HS-27A (cell line): Measurements from ENCODE around the gene ERGIC1.

Experiments
- DNase-seq: peaks from one replicate; pipeline ENCODE4 v3.0.0-alpha.2; 2012; ENCODE audit warnings: low read depth, missing footprints

The ERGIC1 gene

GRCh38 chr5:172921906-172922305, 87.9 kb downstream of the ERGIC1 start:
- no peak for DNase-seq

- DNase-seq, result no peak
Measured at GRCh38 chr5:172923539-172923938, 89.5 kb downstream of the ERGIC1 start.

GRCh38 chr5:172925336-172925948, 91.4 kb downstream of the ERGIC1 start:
- no peak for DNase-seq

- DNase-seq, result no peak
Measured at GRCh38 chr5:172926008-172926523, 92.0 kb downstream of the ERGIC1 start.

GRCh38 chr5:172926796-172927195, 92.7 kb downstream of the ERGIC1 start:
- DNase-seq, result no peak

- DNase-seq, result no peak
Measured at GRCh38 chr5:172929371-172929838, 95.4 kb downstream of the ERGIC1 start.

GRCh38 chr5:172931001-172931536, 97.0 kb downstream of the ERGIC1 start:
- DNase-seq, result peak; percentile 65

- DNase-seq, result no peak
Measured at GRCh38 chr5:172932313-172933017, 98.4 kb downstream of the ERGIC1 start.

GRCh38 chr5:172933238-172933637, 99.2 kb downstream of the ERGIC1 start:
- no peak for DNase-seq

- no peak for DNase-seq
Measured at GRCh38 chr5:172935096-172935495, 101.0 kb downstream of the ERGIC1 start.

- no peak for DNase-seq
Measured at GRCh38 chr5:172936401-172936800, 102.3 kb downstream of the ERGIC1 start.

GRCh38 chr5:172939071-172939470, 105.0 kb downstream of the ERGIC1 start:
- no peak for DNase-seq

- DNase-seq, result no peak
Measured at GRCh38 chr5:172939611-172940267, 105.7 kb downstream of the ERGIC1 start.

- no peak for DNase-seq
Measured at GRCh38 chr5:172940268-172941066, 106.4 kb downstream of the ERGIC1 start.

GRCh38 chr5:172941067-172941516, 107.0 kb downstream of the ERGIC1 start:
- DNase-seq, result no peak

- DNase-seq, result no peak
Measured at GRCh38 chr5:172942556-172942955, 108.5 kb downstream of the ERGIC1 start.

GRCh38 chr5:172943283-172943841, 109.3 kb downstream of the ERGIC1 start:
- no peak for DNase-seq

- no peak for DNase-seq
Measured at GRCh38 chr5:172943906-172944305, 109.9 kb downstream of the ERGIC1 start.

GRCh38 chr5:172944741-172945140, 110.7 kb downstream of the ERGIC1 start:
- DNase-seq, result no peak

- DNase-seq, result no peak
Measured at GRCh38 chr5:172945151-172945550, 111.1 kb downstream of the ERGIC1 start.

GRCh38 chr5:172946146-172946545, 112.1 kb downstream of the ERGIC1 start:
- DNase-seq, result no peak
